HFF-Myc (cell line): ENCODE results near the gene TBX4.

ENCODE experiments used
- DNase-seq: peaks from one replicate; pipeline ENCODE4 v3.0.0-alpha.2; 2011; ENCODE audit warnings: low read depth; ENCODE audit errors: extremely low read depth
- H3K4me3 ChIP-seq: replicated peaks from 2 replicates; pipeline ENCODE4 v1.5.1; 2011; ENCODE audit warnings: low read depth, mild to moderate bottlenecking, control low read depth, low read length
- TF ChIP-seq, protein P1 (sequence below): IDR thresholded peaks from 2 replicates; pipeline ENCODE4 v1.5.1; 2012; ENCODE audit warnings: mild to moderate bottlenecking, low read depth, low read length, control low read depth; ENCODE audit errors: missing control alignments

TBX4 gene

DNA sequence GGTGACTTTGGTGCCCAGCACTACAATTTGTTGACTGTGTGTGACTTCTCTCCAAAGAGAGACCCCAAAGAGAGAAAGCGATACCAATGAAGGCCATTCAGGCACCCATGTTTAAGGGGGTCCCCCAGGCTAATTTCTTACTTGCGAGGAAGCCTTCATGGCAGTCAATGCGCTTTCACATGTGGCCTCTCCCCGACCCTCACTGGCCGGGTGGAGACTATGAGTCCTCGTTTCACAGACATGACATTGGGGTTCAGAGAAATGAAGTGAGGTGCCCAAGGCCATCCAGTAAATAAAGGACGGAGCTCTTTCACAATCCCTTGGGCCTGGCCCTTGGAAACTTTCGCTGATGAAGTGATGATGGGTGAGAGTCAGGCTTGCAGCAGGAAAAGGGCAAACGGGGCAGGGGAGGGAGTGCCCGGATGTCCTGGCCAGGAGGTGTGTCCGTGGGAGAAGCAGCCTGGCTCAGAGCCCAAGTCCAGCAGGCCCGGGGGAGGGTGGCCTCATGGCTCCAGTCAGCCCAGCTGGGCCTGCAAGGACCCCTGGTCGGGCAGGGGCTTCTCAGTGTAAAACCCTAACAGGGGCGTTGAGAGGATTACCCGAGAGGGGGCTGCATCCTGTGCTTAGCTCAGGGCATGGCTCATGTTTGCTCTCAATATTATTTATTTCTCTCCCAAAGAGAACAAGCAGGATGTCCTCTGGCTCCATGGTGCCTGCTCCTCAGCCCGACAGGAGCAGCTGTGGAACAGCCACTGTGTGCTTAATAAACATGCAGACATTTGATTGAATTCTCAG lies 37.9 kb upstream of the TBX4 start:
- no peak for DNase-seq
- no peak overlapping the region for H3K4me3 ChIP-seq
- TF ChIP-seq, protein P1, sequence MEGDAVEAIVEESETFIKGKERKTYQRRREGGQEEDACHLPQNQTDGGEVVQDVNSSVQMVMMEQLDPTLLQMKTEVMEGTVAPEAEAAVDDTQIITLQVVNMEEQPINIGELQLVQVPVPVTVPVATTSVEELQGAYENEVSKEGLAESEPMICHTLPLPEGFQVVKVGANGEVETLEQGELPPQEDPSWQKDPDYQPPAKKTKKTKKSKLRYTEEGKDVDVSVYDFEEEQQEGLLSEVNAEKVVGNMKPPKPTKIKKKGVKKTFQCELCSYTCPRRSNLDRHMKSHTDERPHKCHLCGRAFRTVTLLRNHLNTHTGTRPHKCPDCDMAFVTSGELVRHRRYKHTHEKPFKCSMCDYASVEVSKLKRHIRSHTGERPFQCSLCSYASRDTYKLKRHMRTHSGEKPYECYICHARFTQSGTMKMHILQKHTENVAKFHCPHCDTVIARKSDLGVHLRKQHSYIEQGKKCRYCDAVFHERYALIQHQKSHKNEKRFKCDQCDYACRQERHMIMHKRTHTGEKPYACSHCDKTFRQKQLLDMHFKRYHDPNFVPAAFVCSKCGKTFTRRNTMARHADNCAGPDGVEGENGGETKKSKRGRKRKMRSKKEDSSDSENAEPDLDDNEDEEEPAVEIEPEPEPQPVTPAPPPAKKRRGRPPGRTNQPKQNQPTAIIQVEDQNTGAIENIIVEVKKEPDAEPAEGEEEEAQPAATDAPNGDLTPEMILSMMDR, result no peak

DNA sequence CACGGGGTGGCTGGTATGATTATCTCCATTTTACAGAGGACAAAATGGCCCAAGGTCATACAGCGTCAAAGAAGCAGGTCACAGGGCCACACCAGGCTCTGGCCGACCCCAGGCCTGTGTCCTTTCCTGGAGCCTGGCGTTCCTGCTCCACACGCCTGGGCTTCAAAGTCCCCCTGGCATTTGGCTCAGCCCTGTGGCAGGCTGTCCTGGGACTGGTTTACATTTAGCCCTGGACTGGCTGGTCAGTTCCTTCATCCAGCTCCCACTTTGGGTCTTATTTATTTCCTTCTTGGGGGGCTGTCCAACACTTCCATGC lies 37.3 kb upstream of the TBX4 start:
- no peak for DNase-seq
- no peak overlapping the region for H3K4me3 ChIP-seq
- TF ChIP-seq, protein P1, result no peak

DNA sequence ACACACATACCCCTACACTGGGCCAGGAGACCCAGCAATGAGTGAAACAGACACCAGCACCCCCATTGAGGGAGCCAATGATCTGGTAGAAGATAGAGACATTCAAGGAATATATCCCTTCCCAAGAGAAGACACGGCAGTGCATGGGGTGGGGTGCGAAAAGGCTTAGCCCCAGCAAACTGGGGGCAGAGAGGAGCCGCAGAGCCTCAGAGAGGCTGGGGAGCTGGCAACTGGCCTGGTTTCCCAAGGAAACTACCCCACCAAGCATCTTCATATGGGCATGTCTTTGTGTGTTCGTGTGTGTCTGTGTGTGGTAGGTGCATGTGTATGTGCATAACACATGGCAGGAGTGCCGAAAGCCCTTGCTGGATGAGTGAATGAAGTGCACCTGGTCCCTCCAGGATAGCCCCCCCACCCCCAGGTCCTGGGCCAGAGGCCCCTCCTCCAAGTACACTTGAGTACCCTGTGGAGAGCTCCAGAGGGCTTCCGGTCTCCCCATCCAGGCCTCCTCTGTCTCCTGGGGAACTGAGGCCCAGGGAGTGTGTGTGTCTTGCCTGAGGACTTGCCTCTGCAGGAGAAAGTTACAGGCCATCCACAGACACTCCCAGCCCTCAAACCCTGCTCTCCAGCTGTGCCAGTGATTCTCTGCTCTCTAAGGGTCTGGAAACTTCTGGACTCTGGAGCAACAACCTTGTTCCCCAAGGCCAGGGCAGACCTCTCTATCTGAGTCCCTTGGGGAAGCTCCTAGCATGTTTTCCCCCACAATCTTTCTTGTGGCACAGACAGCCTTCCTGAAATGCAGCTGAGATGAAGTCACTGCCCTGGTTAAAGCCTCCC lies 36.6 kb upstream of the TBX4 start:
- no peak overlapping the region for H3K4me3 ChIP-seq
- TF ChIP-seq, protein P1, result no peak
- no peak for DNase-seq

DNA sequence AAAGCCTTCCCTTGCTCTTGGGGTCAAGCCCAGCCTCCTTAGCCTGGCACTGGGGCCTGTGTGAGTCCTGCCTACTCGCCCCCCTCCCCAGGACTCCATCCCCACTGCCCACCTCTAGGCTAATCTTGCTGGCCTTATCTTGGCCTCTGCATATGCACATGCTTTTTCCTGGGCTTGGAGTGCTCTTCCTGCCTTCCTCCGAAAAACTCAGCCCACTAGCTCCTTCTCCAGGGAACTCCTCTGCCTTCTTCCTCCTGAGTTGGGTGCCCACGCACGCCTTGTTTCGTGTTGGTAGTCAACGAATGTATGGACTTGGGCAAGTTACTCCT lies 36.0 kb upstream of the TBX4 start:
- TF ChIP-seq, protein P1, result no peak
- no peak for DNase-seq
- no peak overlapping the region for H3K4me3 ChIP-seq

DNA sequence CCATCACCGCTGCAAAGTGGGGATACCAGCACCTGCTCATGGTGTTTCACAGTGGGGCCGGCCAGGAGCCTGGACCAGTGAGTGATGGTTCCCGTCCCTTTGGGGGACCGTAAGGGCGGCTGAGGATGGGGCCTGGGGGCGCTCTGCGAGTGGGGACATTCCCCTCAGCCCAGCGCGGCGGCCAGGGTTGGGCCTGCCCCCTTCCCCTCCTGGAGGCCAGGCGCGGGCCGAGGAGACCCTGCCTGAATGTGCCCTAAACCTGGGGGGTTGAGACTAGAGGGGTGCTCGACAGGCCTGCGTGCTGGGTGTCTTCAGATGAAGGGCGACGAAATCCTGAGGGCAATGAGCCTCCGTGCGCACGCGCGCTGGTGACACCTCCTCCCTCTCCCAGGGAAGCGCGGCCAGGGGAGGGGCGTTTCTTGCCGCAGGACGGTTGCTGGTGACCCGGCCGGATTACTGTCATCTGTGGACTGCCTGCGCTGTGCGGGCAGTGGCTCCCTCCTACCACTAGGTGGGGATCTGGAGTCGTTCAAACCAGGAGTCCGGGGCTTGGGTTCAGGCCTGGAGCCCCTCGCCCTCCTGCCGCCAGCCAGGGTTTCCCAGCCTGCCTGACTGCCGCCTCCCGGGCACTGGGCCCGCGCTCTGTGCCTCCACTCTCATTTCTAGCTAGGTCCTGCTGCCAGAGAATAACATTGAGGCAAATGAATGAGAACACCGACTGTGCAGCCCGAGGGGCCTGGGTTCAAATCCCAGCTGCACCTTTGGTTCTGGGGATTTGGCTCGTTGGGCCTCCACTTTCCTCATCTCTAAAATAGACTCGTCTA lies 35.5 kb upstream of the TBX4 start:
- DNase-seq, result peak; percentile 77
- TF ChIP-seq, protein P1, result peak; percentile 93
- H3K4me3 ChIP-seq, result no peak overlapping the region

DNA sequence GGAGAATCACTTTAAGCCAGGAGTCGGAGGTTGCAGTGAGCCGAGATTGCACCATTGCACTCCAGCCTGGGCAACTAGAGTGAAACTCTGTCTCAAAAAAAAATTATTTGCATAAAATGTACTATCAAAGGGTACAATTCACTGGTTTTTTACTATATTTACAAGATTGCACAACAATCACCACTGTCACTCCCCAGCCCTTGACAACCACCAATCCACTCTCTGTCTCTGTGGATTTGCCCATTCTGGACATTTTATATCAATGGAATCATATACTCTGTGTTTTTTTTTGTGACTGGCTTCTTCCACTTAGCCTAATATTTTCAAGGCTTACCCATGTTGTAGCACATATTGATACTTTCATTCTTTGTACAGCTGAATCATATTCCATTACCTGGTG lies 33.8 kb upstream of the TBX4 start:
- TF ChIP-seq, protein P1, result no peak
- DNase-seq, result no peak

More for the DNA sequence above, 33.8 kb upstream of the TBX4 start:
- H3K4me3 ChIP-seq, result no peak overlapping the region
